Kidney (tissue), 14 donors: ENCODE measurements around the gene MAP2K4. TPM values are rescaled to one million over a fixed set of nuclear protein-coding genes. Genes with fewer than 3 reads are reported as not detected.

Experiments
- DNase-seq, 5 donors: peaks; one replicate each; pipeline ENCODE4 v3.0.0-alpha.2; 2013 to 2020
- FAIRE-seq: peaks from 2 replicates; lab custom pipeline; 2012; peaks lifted over from hg19 to GRCh38; lab: Jason Lieb, UNC
- H3K27ac ChIP-seq, 2 donors: one replicate each; pipeline ENCODE4 v1.7.0; 2013; ENCODE audit warnings: low read depth in 2 of 2, low read length in 2 of 2, inconsistent platforms in 1 of 2
- H3K27me3 ChIP-seq: one replicate; pipeline ENCODE4 v1.7.1; 2013; ENCODE audit warnings: low read length, inconsistent platforms; ENCODE audit not compliant: control insufficient read depth, insufficient read depth
- H3K36me3 ChIP-seq, 3 donors: one replicate each; pipeline versions ENCODE4 v1.7.0 to v1.7.1; 2013; ENCODE audit warnings: low read length in 3 of 3, control low read depth in 1 of 3, inconsistent platforms in 1 of 3; ENCODE audit not compliant: insufficient read depth in 3 of 3, control insufficient read depth in 2 of 3
- H3K4me1 ChIP-seq, 3 donors: one replicate each; pipeline versions ENCODE4 v1.7.0 to v1.7.1; 2013; ENCODE audit warnings: low read length in 3 of 3, inconsistent platforms in 1 of 3, low read depth in 1 of 3; ENCODE audit not compliant: control insufficient read depth in 2 of 3, insufficient read depth in 2 of 3
- H3K4me3 ChIP-seq, 3 donors: one replicate each; pipeline versions ENCODE4 v1.7.0 to v1.8.1; 2013; ENCODE audit warnings: low read length in 3 of 3, control low read depth in 1 of 3, inconsistent platforms in 1 of 3
- H3K9ac ChIP-seq, 3 donors: one replicate each; pipeline versions ENCODE4 v1.7.0 to v1.7.1; 2013; ENCODE audit warnings: low read length in 3 of 3, control low read depth in 1 of 3, inconsistent platforms in 1 of 3
- H3K9me3 ChIP-seq, 3 donors: one replicate each; pipeline versions ENCODE4 v1.7.0 to v1.7.1; 2013; ENCODE audit warnings: low read length in 3 of 3, control low read depth in 1 of 3, inconsistent platforms in 1 of 3; ENCODE audit not compliant: control insufficient read depth in 2 of 3, insufficient read depth in 1 of 3
- CTCF ChIP-seq: IDR thresholded peaks from 3 replicates; pipeline ENCODE4 v1.5.1; 2012; ENCODE audit warnings: mild to moderate bottlenecking, moderate library complexity, borderline replicate concordance; ENCODE audit not compliant: insufficient read depth; ENCODE audit errors: extremely low read depth
- intact Hi-C: fragments of 100-400 bp; cut with DNase I; formaldehyde crosslinking; loops from one replicate; pipeline ENCODE4 v1.11.1; 2022
- polyA plus RNA-seq: library from polyadenylated mRNA; stranded (reverse); fragments of 350-450 nt; fragmentation: Illumina TruSeq; extraction: RNeasy Lipid Tissue Mini Kit (QIAGEN cat#74804); gene quantifications from one replicate; pipeline ENCODE4 v1.2.3, GENCODE V29; 2014; ENCODE audit warnings: low read depth, low replicate concordance; ENCODE audit not compliant: insufficient read depth
- total RNA-seq: library from RNA; stranded (reverse); fragmentation: NEBNext Ultra II Directional; extraction: Animal tissue kit (Norgen Biotek cat#: 25700); gene quantifications from one replicate; pipeline ENCODE4 v1.2.1, GENCODE V29; 2021
- donor health status: control.
- donor health status: control.
- donor health status: control.
- donor health status: control.
- donor health status: control.
- donor health status: DM: yes; HTN: yes; CAD: no.
- donor health status: Normal renal cell carcinoma (clear cell type).

MAP2K4 gene
- total and polyA plus RNA-seq, 2 donors from 2014 or later: 14.2 to 36.1 TPM

- H3K36me3 ChIP-seq: no peaks in the 10 kb centered on the region
- H3K9ac ChIP-seq: no peak overlapping the region
- TF ChIP-seq CTCF: no peak
- DNase-seq (no peak), FAIRE-seq (no peak)
- H3K27me3 ChIP-seq: no peaks in the 10 kb centered on the region
- H3K9me3 ChIP-seq: peaks cover 0 to 4% (median 0%) of the 10 kb centered on the region in 3 donors
- no peak overlapping the region for H3K27ac ChIP-seq
- intact Hi-C loops: no loop called here
- H3K4me3 ChIP-seq: no peak overlapping the region
- H3K4me1 ChIP-seq: no peaks in the 10 kb centered on the region
Measured at GRCh38 chr17:12164085-12164484, 143.4 kb downstream of the MAP2K4 start.

GRCh38 chr17:12178644-12179330, 158.1 kb downstream of the MAP2K4 start:
- no peaks in the 10 kb centered on the region for H3K9me3 ChIP-seq
- H3K36me3 ChIP-seq: no peaks in the 10 kb centered on the region
- FAIRE-seq (no peak), DNase-seq (no peak)
- H3K27me3 ChIP-seq: no peaks in the 10 kb centered on the region
- H3K9ac ChIP-seq: no peak overlapping the region
- no peak for TF ChIP-seq CTCF
- no peak overlapping the region for H3K4me3 ChIP-seq
- no peaks in the 10 kb centered on the region for H3K4me1 ChIP-seq
- intact Hi-C loops: no loop called here
- no peak overlapping the region for H3K27ac ChIP-seq

- H3K9ac ChIP-seq: no peak overlapping the region
- TF ChIP-seq CTCF: peak; percentile 72
- H3K9me3 ChIP-seq: no peaks in the 10 kb centered on the region
- DNase-seq: peak in 3 of 5 donors; percentile 31 to 88 (median 72)
- peak; percentile 90 for FAIRE-seq
- H3K4me1 ChIP-seq: no peaks in the 10 kb centered on the region
- H3K4me3 ChIP-seq: no peak overlapping the region
- H3K36me3 ChIP-seq: no peaks in the 10 kb centered on the region
- H3K27me3 ChIP-seq: no peaks in the 10 kb centered on the region
- H3K27ac ChIP-seq: no peak overlapping the region
- intact Hi-C loops: no loop called here
Measured at GRCh38 chr17:12180644-12181261, 160.1 kb downstream of the MAP2K4 start.
